ENCODE data around the gene LPP. TPM values are rescaled to one million over a fixed set of nuclear protein-coding genes. Genes with fewer than 3 reads are reported as not detected.

Gene LPP
- total and polyA plus RNA-seq, 9 donors, result 15.9 to 280 (median 134) TPM

GRCh38 chr3:188664795-188665194 lies 510.8 kb downstream of the LPP start:
- TF ChIP-seq CTCF (IDR thresholded peaks at IDR 0.05) (no peak), EP300 (IDR thresholded peaks at IDR 0.05) (no peak)
- no peak overlapping the region for H3K27ac ChIP-seq
- no peaks in the 10 kb centered on the region for H3K36me3 ChIP-seq
- no peaks in the 10 kb centered on the region for H3K27me3 ChIP-seq
- intact Hi-C loops (cut with DNase I), result no loop called here
- no peaks in the 10 kb centered on the region for H3K9me3 ChIP-seq
- H3K4me1 ChIP-seq (ENCODE audit: insufficient read depth), result no peaks in the 10 kb centered on the region
- 93 to 94% (median 93%) methylated on average over 3 of the region's 3 CpGs for WGBS, 3 donors
- H3K4me3 ChIP-seq, result no peak overlapping the region
- DNase-seq, result no peak

GRCh38 chr3:188667926-188668325 lies 514.0 kb downstream of the LPP start:
- intact Hi-C loops (cut with DNase I), result no loop called here
- WGBS, 3 donors, result 42 to 66% (median 57%) methylated on average over 2 of the region's 2 CpGs
- no peak overlapping the region for H3K27ac ChIP-seq
- TF ChIP-seq POLR2A (IDR thresholded peaks at IDR 0.05), result no peak
- DNase-seq, result no peak
- no peaks in the 10 kb centered on the region for H3K4me1 ChIP-seq (ENCODE audit: insufficient read depth)
- no peaks in the 10 kb centered on the region for H3K36me3 ChIP-seq
- no peak overlapping the region for H3K4me3 ChIP-seq
- no peaks in the 10 kb centered on the region for H3K9me3 ChIP-seq
- H3K27me3 ChIP-seq, result no peaks in the 10 kb centered on the region

- H3K27ac ChIP-seq, result no peak overlapping the region
- H3K4me1 ChIP-seq (ENCODE audit: insufficient read depth), result no peaks in the 10 kb centered on the region
- 91 to 97% (median 96%) methylated on average over 5 of the region's 5 CpGs for WGBS, 3 donors
- H3K27me3 ChIP-seq, result no peaks in the 10 kb centered on the region
- H3K4me3 ChIP-seq, result no peak overlapping the region
- TF ChIP-seq POLR2A (IDR thresholded peaks at IDR 0.05) (no peak), CTCF (IDR thresholded peaks at IDR 0.05) (no peak), EP300 (IDR thresholded peaks at IDR 0.05) (no peak)
- no peaks in the 10 kb centered on the region for H3K36me3 ChIP-seq
- intact Hi-C loops (cut with DNase I), result no loop called here
- no peak for DNase-seq
- no peaks in the 10 kb centered on the region for H3K9me3 ChIP-seq
Observed at GRCh38 chr3:188670446-188670845, 516.5 kb downstream of the LPP start.

- Histone ChIP-seq H3K4me3 (no peak overlapping the region), H3K4me1 (ENCODE audit: insufficient read depth) (no peaks in the 10 kb centered on the region), H3K27me3 (no peaks in the 10 kb centered on the region), H3K27ac (no peak overlapping the region), H3K9me3 (no peaks in the 10 kb centered on the region), H3K36me3 (no peaks in the 10 kb centered on the region)
- no peak for TF ChIP-seq EP300 (IDR thresholded peaks at IDR 0.05)
- no peak for TF ChIP-seq CTCF (IDR thresholded peaks at IDR 0.05)
- no peak for TF ChIP-seq POLR2A (IDR thresholded peaks at IDR 0.05)
- WGBS, 3 donors, result 15 to 36% (median 22%) methylated on average over 4 of the region's 4 CpGs
- intact Hi-C loops (cut with DNase I), result no loop called here
- no peak for DNase-seq
Observed at GRCh38 chr3:188671971-188672370, 518.0 kb downstream of the LPP start.

GRCh38 chr3:188672840-188673239 lies 518.9 kb downstream of the LPP start:
- Histone ChIP-seq H3K27ac (no peak overlapping the region), H3K4me1 (ENCODE audit: insufficient read depth) (no peaks in the 10 kb centered on the region), H3K27me3 (no peaks in the 10 kb centered on the region), H3K9me3 (no peaks in the 10 kb centered on the region), H3K4me3 (no peak overlapping the region), H3K36me3 (no peaks in the 10 kb centered on the region)
- no peak for TF ChIP-seq EP300 (IDR thresholded peaks at IDR 0.05)
- TF ChIP-seq POLR2A (IDR thresholded peaks at IDR 0.05), result no peak
- TF ChIP-seq CTCF (IDR thresholded peaks at IDR 0.05), result no peak
- no peak for DNase-seq
- intact Hi-C loops (cut with DNase I), result no loop called here
- WGBS, 3 donors, result 51 to 63% (median 59%) methylated on average over 4 of the region's 4 CpGs

Data from ovary (tissue), 9 donors.